HCT116 (cell line): ENCODE results near the gene GBGT1. TPM values are rescaled to one million over a fixed set of nuclear protein-coding genes. Genes with fewer than 3 reads are reported as not detected.

Source experiments
- ATAC-seq: fragments of 200-7000 bp; cut with Tn5 transposase; 2 replicates; pipeline ENCODE4 v1.9.1; 2020; ENCODE audit warnings: mild to moderate bottlenecking, moderate library complexity
- BruUV-seq: library from RNA; stranded (reverse); fragments of 400-500 nt; replicated peaks from 2 replicates; lab custom pipeline; 2021; lab: Mats Ljungman, UMichigan
- CTCF ChIA-PET: fragments of 300-600 bp; sonication (Branson Sonifier 250); formaldehyde crosslinking; loops from one replicate; lab custom pipeline; 2021; ENCODE audit warnings: antibody characterized with exemption; lab: Charles Lee
- POLR2A ChIA-PET: fragments of 300-600, 350-600 bp; sonication (Branson Sonifier 250); formaldehyde crosslinking; loops from one replicate; lab custom pipeline; 2021; ENCODE audit warnings: antibody characterized with exemption; lab: Charles Lee
- RAD21 ChIA-PET, 2 experiments: fragments of 300-600 bp; sonication (Branson Sonifier 250); formaldehyde crosslinking; loops; one replicate each; lab custom pipeline; 2023; ENCODE audit warnings: low total read pairs in 2 of 2; ENCODE audit not compliant: uncharacterized antibody in 2 of 2, unreplicated experiment in 2 of 2, low non-redundant PET in 1 of 2; lab: Charles Lee
- DNase-seq: peaks from one replicate; pipeline ENCODE4 v3.0.0-alpha.2; 2010; ENCODE audit warnings: low read depth, low spot score
- H2AFZ ChIP-seq: fragments of 200-600 bp; shearing (Covaris generic), sonication (generic); 2 replicates; pipeline ENCODE4 v1.6.1; 2017; ENCODE audit warnings: low read depth, mixed run types, mixed read lengths, antibody characterized with exemption, low read length; ENCODE audit not compliant: poor library complexity, severe bottlenecking
- H3K27ac ChIP-seq: 2 replicates; pipeline ENCODE4 v1.5.1; 2012; ENCODE audit warnings: low read depth, low read length
- H3K27me3 ChIP-seq: fragments of 200-600 bp; sonication (generic); 2 replicates; pipeline ENCODE4 v1.6.1; 2016; ENCODE audit warnings: mixed run types, low read length, mixed read lengths; ENCODE audit not compliant: insufficient read depth
- H3K36me3 ChIP-seq, 2 experiments: fragments of 200-500 bp in 1 of 2; fragments of 200-600 bp in 1 of 2; sonication (Bioruptor generic) in 1 of 2; sonication (generic) in 1 of 2; 2 replicates each; pipeline versions ENCODE4 v1.5.1 to v1.6.1; 2014 to 2016; ENCODE audit warnings: low read length in 2 of 2, inconsistent platforms in 1 of 2, mixed read lengths in 1 of 2, mixed run types in 1 of 2; ENCODE audit not compliant: insufficient read depth in 2 of 2, control insufficient read depth in 1 of 2
- H3K4me1 ChIP-seq, 2 experiments: fragments of 200-600 bp in 1 of 2; sonication (generic) in 1 of 2; 2 replicates each; pipeline versions ENCODE4 v1.5.1 to v1.6.1; 2012 to 2017; ENCODE audit warnings: low read length in 2 of 2, inconsistent platforms in 1 of 2, mild to moderate bottlenecking in 1 of 2, mixed read lengths in 1 of 2, mixed run types in 1 of 2, moderate library complexity in 1 of 2; ENCODE audit not compliant: insufficient read depth in 2 of 2, control insufficient read depth in 1 of 2
- H3K4me2 ChIP-seq: fragments of 200-600 bp; sonication (generic); 2 replicates; pipeline ENCODE4 v1.6.1; 2017; ENCODE audit warnings: mixed run types, low read length, mixed read lengths
- H3K4me3 ChIP-seq, 2 experiments: fragments of 200-600 bp in 1 of 2; sonication (generic) in 1 of 2; replicated peaks in 1 of 2; 2 replicates each; pipeline ENCODE4 v1.5.1; 2011 to 2016; ENCODE audit warnings: low read length in 2 of 2, control low read depth in 1 of 2, low read depth in 1 of 2, mild to moderate bottlenecking in 1 of 2, mixed read lengths in 1 of 2, mixed run types in 1 of 2
- H3K79me2 ChIP-seq: fragments of 200-600 bp; sonication (generic); 2 replicates; pipeline ENCODE4 v1.6.1; 2017; ENCODE audit warnings: mild to moderate bottlenecking, mixed run types, low read length, moderate library complexity, mixed read lengths; ENCODE audit not compliant: insufficient read depth
- H3K9ac ChIP-seq: fragments of 200-600 bp; sonication (generic); 2 replicates; pipeline ENCODE4 v1.6.1; 2016; ENCODE audit warnings: low read length, mixed read lengths
- H3K9me2 ChIP-seq: fragments of 200-600 bp; sonication (generic), shearing (Covaris generic); 2 replicates; pipeline ENCODE4 v1.6.1; 2017; ENCODE audit warnings: mixed run types, mild to moderate bottlenecking, moderate library complexity; ENCODE audit not compliant: insufficient read depth
- H3K9me3 ChIP-seq, 2 experiments: fragments of 200-500 bp in 1 of 2; fragments of 200-600 bp in 1 of 2; sonication (Bioruptor generic) in 1 of 2; sonication (generic) in 1 of 2; 2 replicates each; pipeline ENCODE4 v1.6.1; 2014 to 2017; ENCODE audit warnings: low read length in 2 of 2, mixed read lengths in 2 of 2, inconsistent platforms in 1 of 2, low read depth in 1 of 2, mild to moderate bottlenecking in 1 of 2, mixed run types in 1 of 2, moderate library complexity in 1 of 2; ENCODE audit not compliant: control insufficient read depth in 1 of 2, insufficient read depth in 1 of 2
- H4K20me1 ChIP-seq: fragments of 200-600 bp; sonication (generic), shearing (Covaris generic); 2 replicates; pipeline ENCODE4 v1.6.1; 2017; ENCODE audit warnings: mixed run types, mild to moderate bottlenecking, moderate library complexity; ENCODE audit not compliant: insufficient read depth
- CEBPB ChIP-seq: IDR thresholded peaks from 2 replicates; pipeline ENCODE4 v1.6.1; 2012; ENCODE audit warnings: low read depth
- EGR1 ChIP-seq: IDR thresholded peaks from 2 replicates; pipeline ENCODE4 v1.6.1; 2012; ENCODE audit warnings: low read depth
- EZH2 ChIP-seq: fragments of 200-600 bp; sonication (generic); IDR thresholded peaks from 2 replicates; pipeline ENCODE4 v1.6.1; 2017; ENCODE audit warnings: antibody characterized with exemption, mixed run types
- EZH2phosphoT487 ChIP-seq: fragments of 200-600 bp; IDR thresholded peaks from 2 replicates; pipeline ENCODE4 v1.6.1; 2018; ENCODE audit warnings: antibody characterized with exemption, borderline replicate concordance
- FOSL1 ChIP-seq: IDR thresholded peaks from 2 replicates; pipeline ENCODE4 v1.6.1; 2012; ENCODE audit warnings: low read depth
- JUND ChIP-seq: IDR thresholded peaks from 2 replicates; pipeline ENCODE4 v1.6.1; 2012
- POLR2A ChIP-seq: IDR thresholded peaks from 2 replicates; pipeline ENCODE4 v1.7.0; 2011; ENCODE audit warnings: borderline replicate concordance; ENCODE audit not compliant: insufficient read depth, insufficient read length; ENCODE audit errors: extremely low read depth
- POLR2AphosphoS5 ChIP-seq: IDR thresholded peaks from 2 replicates; pipeline ENCODE4 v1.6.1; 2011; ENCODE audit warnings: mild to moderate bottlenecking, low read depth, low read length, moderate library complexity
- SIN3A ChIP-seq: IDR thresholded peaks from 2 replicates; pipeline ENCODE4 v1.6.1; 2012; ENCODE audit warnings: low read depth
- SP1 ChIP-seq: IDR thresholded peaks from 2 replicates; pipeline ENCODE4 v1.6.1; 2012; ENCODE audit warnings: low read depth
- SRF ChIP-seq: IDR thresholded peaks from 2 replicates; pipeline ENCODE4 v1.6.1; 2012; ENCODE audit warnings: low read depth
- TCF7L2 ChIP-seq: IDR thresholded peaks from 2 replicates; pipeline ENCODE4 v1.7.0; 2011; ENCODE audit warnings: borderline replicate concordance, inconsistent platforms; ENCODE audit not compliant: insufficient read depth, insufficient read length; ENCODE audit errors: extremely low read depth
- YY1 ChIP-seq: IDR thresholded peaks from 2 replicates; pipeline ENCODE4 v1.6.1; 2011; ENCODE audit warnings: low read length, low read depth, moderate library complexity, mild to moderate bottlenecking; ENCODE audit not compliant: insufficient replicate concordance; ENCODE audit errors: extremely low read depth
- ZFX ChIP-seq: fragments of 450-650 bp; IDR thresholded peaks from 2 replicates; pipeline ENCODE4 v1.6.1; 2017
- ZNF274 ChIP-seq: fragments of 200-500 bp; sonication (Bioruptor generic); IDR thresholded peaks from 2 replicates; pipeline ENCODE4 v1.6.1; 2014; ENCODE audit warnings: mild to moderate bottlenecking, low read depth, low read length, inconsistent platforms
- intact Hi-C: fragments of 100-400 bp; cut with micrococcal nuclease; formaldehyde crosslinking; loops from 2 replicates; pipeline ENCODE4 v1.10.0; 2022
- total RNA-seq: library from RNA; stranded (reverse); gene quantifications from one replicate; pipeline ENCODE4 v1.2.1, GENCODE V29; 2021; ENCODE audit not compliant: unreplicated experiment
- TF ChIP-seq, protein P1 (sequence below), 3 experiments: fragments of 200-600 bp in 1 of 3; sonication (generic) in 1 of 3; IDR thresholded peaks in 2 of 3; conservative IDR thresholded peaks in 1 of 3; 2 replicates each; pipeline ENCODE4 v1.5.1; 2012 to 2017; ENCODE audit warnings: low read depth in 2 of 3, low read length in 2 of 3, antibody characterized with exemption in 1 of 3, borderline replicate concordance in 1 of 3, control low read depth in 1 of 3, mild to moderate bottlenecking in 1 of 3, mixed read lengths in 1 of 3, mixed run types in 1 of 3, moderate library complexity in 1 of 3; ENCODE audit not compliant: insufficient read depth in 1 of 3
- TF ChIP-seq, protein P2 (sequence below): IDR thresholded peaks from 2 replicates; pipeline ENCODE4 v1.6.1; 2011; ENCODE audit warnings: mild to moderate bottlenecking, low read length, moderate library complexity; ENCODE audit not compliant: insufficient replicate concordance; ENCODE audit errors: extremely low read depth
- TF ChIP-seq, protein P3 (sequence below): IDR thresholded peaks from 2 replicates; pipeline ENCODE4 v1.6.1; 2012
- TF ChIP-seq, protein P4 (sequence below): IDR thresholded peaks from 2 replicates; pipeline ENCODE4 v1.6.1; 2012

GBGT1 gene
- total RNA-seq, 1 experiment from 2014 or later = 0.34 TPM

DNA sequence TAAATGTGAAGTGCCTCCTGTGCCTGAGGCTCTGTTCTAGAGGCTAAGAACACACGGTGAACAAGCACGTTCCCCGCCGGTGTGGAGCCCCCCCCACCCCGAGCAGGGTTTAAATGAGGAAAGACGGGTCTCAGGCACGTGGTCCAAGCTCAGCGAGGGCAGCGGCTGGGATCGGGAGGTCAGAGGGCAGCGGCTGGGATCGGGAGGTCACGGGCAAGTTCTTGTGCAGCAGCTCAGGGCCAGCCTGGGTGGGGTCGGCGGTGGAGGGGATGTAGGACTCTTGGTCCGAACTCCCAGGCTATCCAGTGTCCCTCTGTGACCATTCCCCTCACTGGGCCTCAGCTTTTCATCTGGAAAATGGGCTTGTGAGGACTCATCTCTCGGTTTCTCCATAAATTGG is 2.7 kb upstream of the GBGT1 start:
- intact Hi-C loops = no loop called here
- H3K4me3 ChIP-seq = no peak overlapping the region
- H3K4me1 ChIP-seq = no peaks in the 10 kb centered on the region
- CTCF ChIA-PET = interaction anchor here (1.4 kb wide), 1 partner anchor 19 kb away, joined by 5 read pairs; no protein-coding TSS in a partner anchor
- H2AFZ ChIP-seq = no peak overlapping the region
- ATAC-seq (no peak), DNase-seq (no peak)
- H3K9ac ChIP-seq = no peak overlapping the region
- no peaks in the 10 kb centered on the region for H3K27me3 ChIP-seq
- no peaks in the 10 kb centered on the region for H3K79me2 ChIP-seq
- RAD21 ChIA-PET = no interaction called here
- POLR2A ChIA-PET = no interaction called here
- no peak overlapping the region for H3K4me2 ChIP-seq
- H3K9me2 ChIP-seq = no peaks in the 10 kb centered on the region
- no peak overlapping the region for H3K27ac ChIP-seq
- TF ChIP-seq SRF = no peak
- TF ChIP-seq TCF7L2 = no peak
- TF ChIP-seq EGR1 = no peak
- TF ChIP-seq, protein P1, sequence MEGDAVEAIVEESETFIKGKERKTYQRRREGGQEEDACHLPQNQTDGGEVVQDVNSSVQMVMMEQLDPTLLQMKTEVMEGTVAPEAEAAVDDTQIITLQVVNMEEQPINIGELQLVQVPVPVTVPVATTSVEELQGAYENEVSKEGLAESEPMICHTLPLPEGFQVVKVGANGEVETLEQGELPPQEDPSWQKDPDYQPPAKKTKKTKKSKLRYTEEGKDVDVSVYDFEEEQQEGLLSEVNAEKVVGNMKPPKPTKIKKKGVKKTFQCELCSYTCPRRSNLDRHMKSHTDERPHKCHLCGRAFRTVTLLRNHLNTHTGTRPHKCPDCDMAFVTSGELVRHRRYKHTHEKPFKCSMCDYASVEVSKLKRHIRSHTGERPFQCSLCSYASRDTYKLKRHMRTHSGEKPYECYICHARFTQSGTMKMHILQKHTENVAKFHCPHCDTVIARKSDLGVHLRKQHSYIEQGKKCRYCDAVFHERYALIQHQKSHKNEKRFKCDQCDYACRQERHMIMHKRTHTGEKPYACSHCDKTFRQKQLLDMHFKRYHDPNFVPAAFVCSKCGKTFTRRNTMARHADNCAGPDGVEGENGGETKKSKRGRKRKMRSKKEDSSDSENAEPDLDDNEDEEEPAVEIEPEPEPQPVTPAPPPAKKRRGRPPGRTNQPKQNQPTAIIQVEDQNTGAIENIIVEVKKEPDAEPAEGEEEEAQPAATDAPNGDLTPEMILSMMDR (IDR thresholded peaks at IDR 0.05 in 2 of 3, conservative IDR thresholded peaks at IDR 0.05 in 1 of 3; ENCODE audit: borderline replicate concordance in 1 of 3, insufficient read depth in 1 of 3, low read depth in 2 of 3, low read length in 2 of 3) = no peak
- TF ChIP-seq, protein P2, sequence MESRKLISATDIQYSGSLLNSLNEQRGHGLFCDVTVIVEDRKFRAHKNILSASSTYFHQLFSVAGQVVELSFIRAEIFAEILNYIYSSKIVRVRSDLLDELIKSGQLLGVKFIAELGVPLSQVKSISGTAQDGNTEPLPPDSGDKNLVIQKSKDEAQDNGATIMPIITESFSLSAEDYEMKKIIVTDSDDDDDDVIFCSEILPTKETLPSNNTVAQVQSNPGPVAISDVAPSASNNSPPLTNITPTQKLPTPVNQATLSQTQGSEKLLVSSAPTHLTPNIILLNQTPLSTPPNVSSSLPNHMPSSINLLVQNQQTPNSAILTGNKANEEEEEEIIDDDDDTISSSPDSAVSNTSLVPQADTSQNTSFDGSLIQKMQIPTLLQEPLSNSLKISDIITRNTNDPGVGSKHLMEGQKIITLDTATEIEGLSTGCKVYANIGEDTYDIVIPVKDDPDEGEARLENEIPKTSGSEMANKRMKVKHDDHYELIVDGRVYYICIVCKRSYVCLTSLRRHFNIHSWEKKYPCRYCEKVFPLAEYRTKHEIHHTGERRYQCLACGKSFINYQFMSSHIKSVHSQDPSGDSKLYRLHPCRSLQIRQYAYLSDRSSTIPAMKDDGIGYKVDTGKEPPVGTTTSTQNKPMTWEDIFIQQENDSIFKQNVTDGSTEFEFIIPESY = no peak
- no peak for TF ChIP-seq EZH2phosphoT487
- TF ChIP-seq SIN3A = no peak
- TF ChIP-seq, protein P3, sequence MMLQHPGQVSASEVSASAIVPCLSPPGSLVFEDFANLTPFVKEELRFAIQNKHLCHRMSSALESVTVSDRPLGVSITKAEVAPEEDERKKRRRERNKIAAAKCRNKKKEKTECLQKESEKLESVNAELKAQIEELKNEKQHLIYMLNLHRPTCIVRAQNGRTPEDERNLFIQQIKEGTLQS = no peak
- TF ChIP-seq, protein P4, sequence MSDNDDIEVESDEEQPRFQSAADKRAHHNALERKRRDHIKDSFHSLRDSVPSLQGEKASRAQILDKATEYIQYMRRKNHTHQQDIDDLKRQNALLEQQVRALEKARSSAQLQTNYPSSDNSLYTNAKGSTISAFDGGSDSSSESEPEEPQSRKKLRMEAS = no peak
- no peak for TF ChIP-seq POLR2A
- TF ChIP-seq POLR2AphosphoS5 = no peak
- no peak for TF ChIP-seq EZH2
- TF ChIP-seq JUND = no peak
- no peak for TF ChIP-seq ZNF274
- TF ChIP-seq YY1 = no peak
- no peak for TF ChIP-seq FOSL1
- no peak for TF ChIP-seq SP1
- TF ChIP-seq CEBPB = no peak
- no peak for TF ChIP-seq ZFX
- TF ChIP-seq, all 23 proteins: peak for 0
- H4K20me1 ChIP-seq = no peaks in the 10 kb centered on the region
- no peaks in the 10 kb centered on the region for H3K9me3 ChIP-seq
- H3K36me3 ChIP-seq = no peaks in the 10 kb centered on the region
- BruUV-seq = no TSS peak
